HFFc6 (cell line): ENCODE results near the gene ADK. TPM values are rescaled to one million over a fixed set of nuclear protein-coding genes. Genes with fewer than 3 reads are reported as not detected.
"Not testable (repeated sequence)": the region's sequence is repeated elsewhere in the genome, so short reads cannot be mapped to it uniquely, and the experiment has no call there.

ENCODE experiments used
- DNase-seq: peaks from one replicate; pipeline ENCODE4 v3.0.0-alpha.2; 2018
- H3K27ac Mint-ChIP-seq: 2 replicates; pipeline ENCODE4 v1.8.0; 2020; ENCODE audit warnings: mild to moderate bottlenecking, mixed read lengths
- H3K27me3 Mint-ChIP-seq: 2 replicates; pipeline ENCODE4 v1.8.0; 2021; ENCODE audit warnings: mild to moderate bottlenecking, moderate library complexity, mixed read lengths; ENCODE audit not compliant: insufficient read depth
- H3K36me3 Mint-ChIP-seq: 2 replicates; pipeline ENCODE4 v1.8.0; 2021; ENCODE audit warnings: low read depth, mixed read lengths
- H3K4me1 Mint-ChIP-seq: 2 replicates; pipeline ENCODE4 v1.8.0; 2020; ENCODE audit warnings: low read depth, mixed read lengths
- H3K4me3 Mint-ChIP-seq: 2 replicates; pipeline ENCODE4 v1.8.0; 2020; ENCODE audit warnings: mild to moderate bottlenecking, moderate library complexity, mixed read lengths
- H3K9me3 Mint-ChIP-seq: 2 replicates; pipeline ENCODE4 v1.8.0; 2020; ENCODE audit warnings: mild to moderate bottlenecking, mixed read lengths
- CTCF ChIP-seq: fragments of 200-600 bp; sonication (generic); IDR thresholded peaks from 2 replicates; pipeline ENCODE4 v1.5.0; 2021; ENCODE audit warnings: antibody characterized with exemption, mild to moderate bottlenecking
- total RNA-seq, 6 experiments: library from RNA; stranded (reverse); fragmentation: NEBNext Ultra II Directional; extraction: Animal tissue kit (Norgen Biotek cat#: 25700); gene quantifications; 2 replicates in 1 of 6; 3 replicates in 5 of 6; pipeline ENCODE4 v1.2.3, GENCODE V29; 2021

Gene ADK
- total RNA-seq, 6 experiments from 2014 or later, result 74.1 to 97.6 (median 86.0) TPM

DNA sequence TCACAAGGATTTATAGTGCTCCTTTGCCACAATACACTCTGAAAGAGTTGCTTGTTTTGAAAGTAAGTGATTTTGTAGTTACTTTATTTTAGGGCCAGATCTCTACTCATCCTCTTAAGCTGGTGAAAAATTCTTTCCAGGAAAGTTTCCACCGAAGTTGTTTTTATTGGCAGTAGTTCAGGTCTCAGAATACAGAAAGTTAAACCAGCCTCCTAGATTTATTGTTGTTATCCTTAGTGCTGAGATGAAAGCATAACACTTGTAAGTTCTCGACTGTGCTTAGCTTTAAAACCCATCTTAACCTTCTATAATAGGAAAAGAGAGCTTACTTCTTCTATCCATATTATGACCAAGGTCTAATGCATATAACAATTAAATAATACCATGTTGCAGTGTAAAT, 5.9 kb upstream of the ADK start:
- no peak for TF ChIP-seq CTCF
- Mint-ChIP-seq H3K36me3 (peaks cover 5% of the 10 kb centered on the region), H3K27ac (peak overlapping the region; percentile 51), H3K4me3 (peak overlapping the region; percentile 36), H3K9me3 (no peaks in the 10 kb centered on the region), H3K27me3 (no peaks in the 10 kb centered on the region; the same call in 1 of the 2 replicates), H3K4me1 (peaks cover 28% of the 10 kb centered on the region)
- DNase-seq, result peak; percentile 81

DNA sequence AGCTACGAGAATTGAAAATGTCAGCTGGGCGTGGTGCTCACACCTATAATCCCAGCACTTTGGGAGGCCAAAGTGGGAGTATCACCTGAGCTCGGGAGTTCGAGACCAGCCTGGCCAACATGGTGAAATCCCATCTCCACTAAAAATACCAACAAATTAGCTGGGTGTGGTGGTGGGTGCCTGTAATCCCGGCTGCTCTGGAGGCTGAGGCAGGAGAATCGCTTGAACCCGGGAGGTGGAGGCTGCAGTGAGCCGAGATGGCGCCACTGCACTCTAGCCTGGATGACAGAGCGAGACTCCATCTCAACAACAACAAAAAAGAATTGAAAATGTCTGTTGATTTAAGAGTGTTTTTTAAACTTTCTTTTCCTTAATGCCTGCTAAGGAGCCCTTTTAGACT, 4.0 kb upstream of the ADK start:
- H3K36me3 Mint-ChIP-seq, H3K27ac Mint-ChIP-seq, DNase-seq, H3K27me3 Mint-ChIP-seq, H3K9me3 Mint-ChIP-seq, H3K4me3 Mint-ChIP-seq: not testable (repeated sequence)
- H3K4me1 Mint-ChIP-seq, result peaks cover 30% of the 10 kb centered on the region

DNA sequence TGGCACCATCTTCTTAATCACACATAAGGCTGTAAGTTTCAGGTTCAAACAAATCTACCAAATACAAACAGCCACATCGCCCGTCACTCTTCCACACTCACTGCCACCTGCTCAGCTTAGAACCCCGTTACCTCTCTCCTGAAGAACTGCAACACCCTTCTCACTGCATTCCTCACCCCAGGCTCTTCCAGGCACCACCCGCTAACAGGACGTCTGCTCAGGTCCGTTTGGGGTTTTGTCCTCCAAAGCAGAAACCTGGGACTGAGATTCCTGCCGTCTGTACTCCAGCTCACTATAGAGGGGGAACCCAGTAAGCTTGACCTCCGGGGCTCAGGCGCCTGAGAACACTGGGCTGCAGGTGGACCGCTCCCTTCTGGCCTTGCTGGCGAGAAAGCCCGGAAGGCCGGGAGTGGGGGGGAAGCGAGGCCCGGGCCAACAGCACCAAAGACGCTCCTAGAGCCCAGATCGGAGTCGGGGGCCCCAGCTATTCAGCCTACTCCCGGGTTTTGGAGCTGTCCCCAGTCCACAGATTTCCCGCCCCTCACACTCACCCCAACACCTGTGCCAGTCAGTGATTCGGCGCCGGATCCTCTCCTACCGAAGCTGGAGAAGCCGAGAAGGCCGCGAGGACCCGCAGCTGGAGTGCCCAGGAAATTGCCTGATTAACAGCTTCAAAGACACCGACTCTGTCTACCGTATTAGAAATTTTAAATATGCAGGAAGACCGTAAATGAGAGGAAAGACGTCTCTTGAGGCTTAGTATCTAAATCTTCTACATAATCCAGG, 624 bp upstream of the ADK start, which contains the start of gene AP3M1:
AP3M1 (minus strand) TSS at position 625 of the 786 bp plus-strand sequence. CDS start 12,449 bp downstream, outside the sequence.
- H3K9me3 Mint-ChIP-seq, result no peaks in the 10 kb centered on the region
- DNase-seq, result no peak
- no peak within 1 kb of the TSS for H3K4me3 Mint-ChIP-seq
- H3K27ac Mint-ChIP-seq, result peak within 1 kb of the TSS; percentile 65
- no peak for TF ChIP-seq CTCF
- no peaks in the 10 kb centered on the region; the same call in 1 of the 2 replicates for H3K27me3 Mint-ChIP-seq
- peaks cover 42% of the 10 kb centered on the region for H3K4me1 Mint-ChIP-seq
- peaks cover 5% of the 10 kb centered on the region for H3K36me3 Mint-ChIP-seq

DNA sequence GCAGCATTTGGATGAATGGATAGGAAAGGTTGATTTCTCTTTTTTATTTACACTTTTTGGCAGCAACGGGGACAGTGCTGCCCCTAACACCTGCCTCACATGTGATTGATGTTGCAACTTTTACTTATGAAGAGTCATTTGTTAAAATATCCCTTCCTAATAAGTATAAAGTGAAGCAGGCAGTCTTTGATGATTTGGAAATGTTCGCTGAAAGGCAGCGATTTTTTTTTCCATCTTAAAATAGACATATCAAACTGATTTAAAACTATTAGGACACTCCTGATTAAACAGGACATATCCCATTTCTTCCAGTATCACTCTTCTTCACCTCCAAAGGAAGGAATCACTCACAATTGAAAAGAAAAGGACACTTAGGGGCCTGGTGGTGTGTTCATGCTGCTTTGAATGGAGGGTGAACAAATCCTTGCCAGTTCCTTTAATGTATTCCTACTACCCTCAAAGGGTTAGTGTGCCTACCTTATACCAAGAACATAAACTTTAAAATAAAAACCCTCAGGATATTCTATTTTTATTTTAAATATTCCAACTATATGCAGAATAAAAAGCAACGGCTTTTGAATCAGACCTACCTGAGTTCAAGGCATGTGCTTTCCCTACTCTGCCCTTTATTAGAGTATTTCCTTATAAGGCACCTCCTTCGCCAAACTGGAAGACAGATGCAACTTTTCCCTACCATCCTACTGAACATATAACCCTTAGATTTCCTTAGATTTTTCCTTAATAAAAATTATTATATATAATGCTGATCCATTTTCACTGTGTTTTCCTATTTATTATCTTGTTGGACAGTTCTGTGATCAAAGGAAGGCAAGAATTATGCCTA, 1.1 kb downstream of the ADK start:
- Mint-ChIP-seq H3K4me1 (peaks cover 33% of the 10 kb centered on the region), H3K27ac (peak overlapping the region; percentile 65)
- no peak for DNase-seq

GRCh38 chr10:74153123-74153522, 2.1 kb downstream of the ADK start:
- Mint-ChIP-seq H3K9me3 (no peaks in the 10 kb centered on the region), H3K27ac (no peak overlapping the region), H3K27me3 (no peaks in the 10 kb centered on the region), H3K36me3 (peaks cover under 1% of the 10 kb centered on the region; the same call in 1 of the 2 replicates), H3K4me1 (peaks cover 30% of the 10 kb centered on the region), H3K4me3 (no peak overlapping the region; the same call in none of the 2 replicates)
- TF ChIP-seq CTCF, result peak; percentile 84
- peak; percentile 63 for DNase-seq

More for the DNA sequence above, 1.1 kb downstream of the ADK start:
- Mint-ChIP-seq H3K36me3 (peaks cover 5% of the 10 kb centered on the region; the same call in 1 of the 2 replicates), H3K9me3 (no peaks in the 10 kb centered on the region), H3K4me3 (no peak overlapping the region; the same call in 1 of the 2 replicates), H3K27me3 (no peaks in the 10 kb centered on the region; the same call in 1 of the 2 replicates)
- no peak for TF ChIP-seq CTCF
